Spleen (tissue), 11 donors: ENCODE data around the gene KCND2. TPM values are rescaled to one million over a fixed set of nuclear protein-coding genes. Genes with fewer than 3 reads are reported as not detected.

Experiments
- DNase-seq: peaks from one replicate; pipeline ENCODE4 v3.0.0-alpha.2; 2020
- H3K27ac ChIP-seq, 8 donors: fragments of 200-600 bp; sonication (generic) in 7 of 8; 1 replicate in 4 of 8; 2 replicates in 4 of 8; pipeline versions ENCODE4 v1.5.0 to v1.8.0; 2016 to 2021; ENCODE audit warnings: inconsistent platforms in 4 of 8, mild to moderate bottlenecking in 4 of 8, moderate library complexity in 1 of 8
- H3K27me3 ChIP-seq, 7 donors: fragments of 200-600 bp; sonication (generic) in 6 of 7; replicated peaks in 1 of 7; 1 replicate in 4 of 7; 2 replicates in 3 of 7; pipeline versions ENCODE4 v1.5.0 to v1.8.0; 2016 to 2021; ENCODE audit warnings: inconsistent platforms in 3 of 7, mild to moderate bottlenecking in 1 of 7
- H3K36me3 ChIP-seq, 6 donors: fragments of 200-600 bp; sonication (generic) in 5 of 6; 1 replicate in 4 of 6; 2 replicates in 2 of 6; pipeline versions ENCODE4 v1.5.0 to v1.8.0; 2016 to 2021; ENCODE audit warnings: inconsistent platforms in 2 of 6
- H3K4me1 ChIP-seq, 6 donors: fragments of 200-600 bp; sonication (generic) in 5 of 6; 1 replicate in 3 of 6; 2 replicates in 3 of 6; pipeline versions ENCODE4 v1.5.0 to v1.8.0; 2016 to 2021; ENCODE audit warnings: inconsistent platforms in 3 of 6
- H3K4me3 ChIP-seq, 8 donors: fragments of 200-600 bp; sonication (generic) in 7 of 8; 1 replicate in 4 of 8; 2 replicates in 4 of 8; pipeline versions ENCODE4 v1.5.0 to v1.8.0; 2016 to 2021; ENCODE audit warnings: inconsistent platforms in 4 of 8, mild to moderate bottlenecking in 4 of 8, moderate library complexity in 2 of 8
- H3K9me3 ChIP-seq, 8 donors: fragments of 200-600 bp; sonication (generic) in 7 of 8; 1 replicate in 4 of 8; 2 replicates in 4 of 8; pipeline versions ENCODE4 v1.5.0 to v1.8.0; 2016 to 2021; ENCODE audit warnings: inconsistent platforms in 4 of 8
- CTCF ChIP-seq, 11 experiments: fragments of 200-600 bp in 7 of 11; fragments of 450-650 bp in 4 of 11; sonication (generic) in 4 of 11; IDR thresholded peaks in 8 of 11; conservative IDR thresholded peaks in 3 of 11; 1 replicate in 7 of 11; 2 replicates in 4 of 11; pipeline versions ENCODE4 v1.4.0 to v1.8.0; 2016 to 2021; ENCODE audit warnings: antibody characterized with exemption in 11 of 11, inconsistent platforms in 4 of 11, mild to moderate bottlenecking in 1 of 11
- POLR2A ChIP-seq, 3 donors: fragments of 450-650 bp; IDR thresholded peaks; one replicate each; pipeline ENCODE4 v1.5.1; 2017; ENCODE audit warnings: antibody characterized with exemption in 3 of 3, mild to moderate bottlenecking in 1 of 3
- POLR2AphosphoS5 ChIP-seq, 3 donors: sonication (generic); formaldehyde crosslinking; IDR thresholded peaks; one replicate each; pipeline ENCODE4 v1.5.1; 2017; ENCODE audit warnings: antibody characterized with exemption in 3 of 3
- WGBS, 5 donors: extraction: QIAGEN DNeasy Blood & Tissue Kit in 3 of 5; methylation state at CpG; one replicate each; pipeline versions ENCODE4 v1.1.5 to v1.1.7; 2013 to 2018; 5-methylcytosine and 5-hydroxymethylcytosine counted together
- intact Hi-C: fragments of 100-400 bp; cut with DNase I; formaldehyde crosslinking; loops from one replicate; pipeline ENCODE4 v1.15.0; 2023; ENCODE audit warnings: low total_unique reads
- polyA plus RNA-seq, 3 donors: library from polyadenylated mRNA; stranded (reverse); fragments of 200-250 nt; gene quantifications; one replicate each; pipeline ENCODE4 v1.2.1, GENCODE V29; 2013
- total RNA-seq, 7 donors: library from RNA; depleted of rRNA in 3 of 7; stranded (reverse); fragments of >200 nt in 3 of 7; fragmentation: NEBNext Ultra II Directional in 4 of 7; extraction: Animal tissue kit (Norgen Biotek cat#: 25700) in 4 of 7; gene quantifications; one replicate each; pipeline versions ENCODE4 v1.1.0 to v1.2.1, GENCODE V29; 2016 to 2021
- donor health status: healthy with polysubstance abuse.
- donor health status: DM: no; HTN: no; CAD: no; lungs with moderate emphysema.
- donor health status: DM: no; HTN: no; CAD: no.
- donor health status: Bipolar disorder and iron deficiency.
- donor health status: healthy.
- donor health status: DM: no; HTN: no; CAD: no.
- donor health status: DM: yes; HTN: yes; CAD: no.

The KCND2 gene
- total and polyA plus RNA-seq, 10 donors = 0.02 to 0.80 (median 0.26) TPM; not detected in 1

GRCh38 chr7:120462991-120463390, 190.0 kb downstream of the KCND2 start:
- Histone ChIP-seq H3K27ac (no peak overlapping the region), H3K36me3 (no peaks in the 10 kb centered on the region), H3K4me3 (no peak overlapping the region), H3K9me3 (peaks cover 0 to 4% (median 0%) of the 10 kb centered on the region in 8 donors), H3K27me3 (no peaks in the 10 kb centered on the region), H3K4me1 (no peaks in the 10 kb centered on the region)
- DNase-seq = no peak
- intact Hi-C loops = no loop called here
- 66 to 82% (median 80%) methylated on average over 2 of the region's 2 CpGs for WGBS, 5 donors
- TF ChIP-seq CTCF (IDR thresholded peaks at IDR 0.05 in 8 of 11, conservative IDR thresholded peaks at IDR 0.05 in 3 of 11) (no peak), POLR2AphosphoS5 (IDR thresholded peaks at IDR 0.05) (no peak), POLR2A (IDR thresholded peaks at IDR 0.05) (no peak)

GRCh38 chr7:120464104-120464503, 191.1 kb downstream of the KCND2 start:
- H3K4me1 ChIP-seq = no peaks in the 10 kb centered on the region
- no peak overlapping the region for H3K4me3 ChIP-seq
- intact Hi-C loops = no loop called here
- H3K9me3 ChIP-seq = no peaks in the 10 kb centered on the region
- TF ChIP-seq POLR2A (IDR thresholded peaks at IDR 0.05) = no peak
- TF ChIP-seq CTCF (IDR thresholded peaks at IDR 0.05 in 8 of 11, conservative IDR thresholded peaks at IDR 0.05 in 3 of 11) = no peak
- TF ChIP-seq POLR2AphosphoS5 (IDR thresholded peaks at IDR 0.05) = no peak
- 78 to 90% (median 81%) methylated on average over 4 of the region's 4 CpGs for WGBS, 5 donors
- no peak overlapping the region for H3K27ac ChIP-seq
- DNase-seq = no peak
- no peaks in the 10 kb centered on the region for H3K36me3 ChIP-seq
- no peaks in the 10 kb centered on the region for H3K27me3 ChIP-seq

- WGBS, 5 donors = 75 to 87% (median 81%) methylated on average over 3 of the region's 3 CpGs
- no peaks in the 10 kb centered on the region for H3K4me1 ChIP-seq
- no peaks in the 10 kb centered on the region for H3K9me3 ChIP-seq
- DNase-seq = no peak
- H3K4me3 ChIP-seq = no peak overlapping the region
- H3K27ac ChIP-seq = no peak overlapping the region
- intact Hi-C loops = no loop called here
- TF ChIP-seq CTCF (IDR thresholded peaks at IDR 0.05 in 8 of 11, conservative IDR thresholded peaks at IDR 0.05 in 3 of 11) (no peak), POLR2A (IDR thresholded peaks at IDR 0.05) (no peak), POLR2AphosphoS5 (IDR thresholded peaks at IDR 0.05) (no peak)
- H3K36me3 ChIP-seq = no peaks in the 10 kb centered on the region
- H3K27me3 ChIP-seq = no peaks in the 10 kb centered on the region
These were observed 194.7 kb downstream of the KCND2 start for GRCh38 chr7:120467676-120468075.

- TF ChIP-seq POLR2AphosphoS5 (IDR thresholded peaks at IDR 0.05) (no peak), POLR2A (IDR thresholded peaks at IDR 0.05) (no peak), CTCF (IDR thresholded peaks at IDR 0.05 in 8 of 11, conservative IDR thresholded peaks at IDR 0.05 in 3 of 11) (no peak)
- Histone ChIP-seq H3K9me3 (no peaks in the 10 kb centered on the region), H3K4me3 (no peak overlapping the region), H3K36me3 (no peaks in the 10 kb centered on the region), H3K27me3 (no peaks in the 10 kb centered on the region), H3K27ac (no peak overlapping the region), H3K4me1 (no peaks in the 10 kb centered on the region)
- intact Hi-C loops = no loop called here
- DNase-seq = no peak
- 57 to 76% (median 64%) methylated on average over 3 of the region's 3 CpGs for WGBS, 5 donors
These were observed 195.6 kb downstream of the KCND2 start for GRCh38 chr7:120468611-120469010.
